Measurements from ENCODE around the gene TFAP2C.

GRCh38 chr20:56687061-56687460 is 58.0 kb downstream of the TFAP2C start:
- TF ChIP-seq CTCF (IDR thresholded peaks at IDR 0.05): no peak
- TF ChIP-seq POLR2A (IDR thresholded peaks at IDR 0.05): no peak
- TF ChIP-seq POLR2AphosphoS5 (IDR thresholded peaks at IDR 0.05): no peak

All from transverse colon (tissue), 4 donors.